Measurements from ENCODE around the gene CEP41.

The CEP41 gene

DNA sequence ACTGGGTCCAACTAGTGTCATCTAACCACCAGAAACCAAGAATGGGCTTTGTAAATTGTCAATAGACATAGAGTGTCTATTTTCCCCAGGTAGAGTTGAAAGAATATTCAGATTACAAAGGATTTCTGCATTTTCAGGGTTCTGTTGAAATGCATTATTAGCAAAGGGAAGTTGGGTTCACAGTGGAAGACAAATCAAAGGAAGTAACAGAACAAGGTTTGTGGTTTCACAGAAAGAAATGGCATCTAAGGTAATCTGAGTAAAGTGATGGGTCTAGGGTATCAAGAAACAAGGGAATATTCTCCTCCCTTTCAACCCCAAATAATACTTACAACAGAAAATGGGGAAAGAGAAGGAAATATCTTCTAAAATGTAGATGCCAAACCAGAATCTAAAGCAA lies 25.8 kb downstream of the CEP41 start:
- Histone ChIP-seq H3K4me1 (ENCODE audit: control insufficient read depth, low read depth, low read length) (peaks cover 6% of the 10 kb centered on the region), H3K9ac (ENCODE audit: low read length) (no peak overlapping the region)

DNA sequence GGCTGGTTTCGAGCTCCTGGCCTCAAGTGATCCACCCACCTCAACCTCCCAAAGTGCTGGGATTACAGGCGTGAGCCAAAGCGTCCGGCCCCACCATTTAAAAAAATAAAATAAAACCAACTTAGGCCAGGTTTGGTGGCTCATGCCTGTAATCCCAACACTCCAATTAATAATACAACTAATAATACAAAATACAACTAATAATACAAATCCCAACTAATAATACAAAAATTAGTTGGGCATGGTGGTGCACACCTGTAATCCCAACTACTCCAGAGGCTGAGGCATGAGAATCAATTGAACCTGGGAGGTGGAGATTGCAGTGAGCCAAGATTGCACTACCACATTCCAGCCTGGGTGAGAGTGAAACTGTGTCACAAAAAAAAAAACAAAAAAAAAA lies 27.6 kb downstream of the CEP41 start:
- H3K4me3 ChIP-seq (ENCODE audit: low read length) = no peak overlapping the region
- no peaks in the 10 kb centered on the region for H3K9me3 ChIP-seq (ENCODE audit: control insufficient read depth, low read depth, low read length)
- H3K4me1 ChIP-seq (ENCODE audit: control insufficient read depth, low read depth, low read length) = no peaks in the 10 kb centered on the region
- no peaks in the 10 kb centered on the region for H3K27me3 ChIP-seq (ENCODE audit: control insufficient read depth, insufficient read depth, low read length)
- no peaks in the 10 kb centered on the region for H3K36me3 ChIP-seq (ENCODE audit: control insufficient read depth, low read depth, low read length)
- no peak overlapping the region for H3K9ac ChIP-seq (ENCODE audit: low read length)
- H3K27ac ChIP-seq (ENCODE audit: low read length) = no peak overlapping the region

More for the DNA sequence above, 25.8 kb downstream of the CEP41 start:
- H3K9me3 ChIP-seq (ENCODE audit: control insufficient read depth, low read depth, low read length) = no peaks in the 10 kb centered on the region
- no peak overlapping the region for H3K27ac ChIP-seq (ENCODE audit: low read length)
- no peaks in the 10 kb centered on the region for H3K27me3 ChIP-seq (ENCODE audit: control insufficient read depth, insufficient read depth, low read length)
- no peak overlapping the region for H3K4me3 ChIP-seq (ENCODE audit: low read length)
- no peaks in the 10 kb centered on the region for H3K36me3 ChIP-seq (ENCODE audit: control insufficient read depth, low read depth, low read length)

DNA sequence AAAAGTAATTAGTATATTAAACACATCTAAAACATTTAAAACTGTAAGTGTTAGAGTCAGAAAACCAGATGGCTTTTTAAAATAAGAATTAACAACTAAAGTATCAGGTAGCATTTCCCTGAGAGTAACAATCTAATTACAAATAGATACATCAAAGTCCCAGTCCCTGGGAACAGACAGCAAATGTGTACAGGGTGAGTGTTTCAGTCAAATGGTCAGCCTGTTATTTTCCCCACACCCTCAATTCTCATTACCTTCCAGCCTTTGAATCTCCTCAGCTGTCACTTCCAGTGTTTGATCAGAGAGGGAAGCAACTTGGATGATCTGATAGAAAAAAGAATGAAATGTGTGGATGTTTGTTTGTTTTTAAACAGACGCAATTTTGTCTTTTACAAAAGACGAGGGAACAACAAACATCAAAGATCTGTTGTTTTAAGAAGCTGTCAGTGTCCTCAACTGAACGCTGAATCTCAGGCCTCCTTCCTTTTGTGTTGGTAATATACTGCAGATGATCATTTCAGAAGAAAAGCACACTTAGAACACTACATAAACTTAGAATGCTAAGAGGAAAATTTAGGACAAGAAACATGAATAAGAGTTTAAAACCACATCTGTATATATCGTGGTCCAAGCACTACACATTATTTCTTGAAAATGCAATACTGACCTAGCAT lies 29.8 kb downstream of the CEP41 start:
- H3K9ac ChIP-seq (ENCODE audit: low read length) = no peak overlapping the region

DNA sequence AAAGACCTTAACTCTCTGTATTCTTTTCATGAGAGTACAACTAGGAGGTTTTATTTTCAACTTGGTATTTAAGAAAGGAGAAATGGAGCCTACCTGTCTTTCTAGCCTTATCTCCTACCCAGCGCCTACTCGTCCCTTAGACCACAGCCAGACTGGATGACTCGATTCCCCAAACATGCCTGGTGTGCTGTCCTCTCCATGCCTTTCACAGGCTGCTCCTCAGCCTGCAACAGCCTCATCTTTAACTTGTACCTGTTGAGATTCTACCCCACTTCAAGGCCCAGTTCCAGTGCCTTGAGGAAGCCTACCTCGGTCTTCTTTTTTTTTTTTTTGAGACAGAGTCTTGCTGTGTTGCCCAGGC lies 31.1 kb downstream of the CEP41 start:
- H3K27ac ChIP-seq (ENCODE audit: low read length) = no peak overlapping the region

More for the DNA sequence above, 29.8 kb downstream of the CEP41 start:
- Histone ChIP-seq H3K27me3 (ENCODE audit: control insufficient read depth, insufficient read depth, low read length) (no peaks in the 10 kb centered on the region), H3K36me3 (ENCODE audit: control insufficient read depth, low read depth, low read length) (no peaks in the 10 kb centered on the region), H3K4me3 (ENCODE audit: low read length) (no peak overlapping the region), H3K27ac (ENCODE audit: low read length) (no peak overlapping the region), H3K9me3 (ENCODE audit: control insufficient read depth, low read depth, low read length) (no peaks in the 10 kb centered on the region), H3K4me1 (ENCODE audit: control insufficient read depth, low read depth, low read length) (no peaks in the 10 kb centered on the region)

DNA sequence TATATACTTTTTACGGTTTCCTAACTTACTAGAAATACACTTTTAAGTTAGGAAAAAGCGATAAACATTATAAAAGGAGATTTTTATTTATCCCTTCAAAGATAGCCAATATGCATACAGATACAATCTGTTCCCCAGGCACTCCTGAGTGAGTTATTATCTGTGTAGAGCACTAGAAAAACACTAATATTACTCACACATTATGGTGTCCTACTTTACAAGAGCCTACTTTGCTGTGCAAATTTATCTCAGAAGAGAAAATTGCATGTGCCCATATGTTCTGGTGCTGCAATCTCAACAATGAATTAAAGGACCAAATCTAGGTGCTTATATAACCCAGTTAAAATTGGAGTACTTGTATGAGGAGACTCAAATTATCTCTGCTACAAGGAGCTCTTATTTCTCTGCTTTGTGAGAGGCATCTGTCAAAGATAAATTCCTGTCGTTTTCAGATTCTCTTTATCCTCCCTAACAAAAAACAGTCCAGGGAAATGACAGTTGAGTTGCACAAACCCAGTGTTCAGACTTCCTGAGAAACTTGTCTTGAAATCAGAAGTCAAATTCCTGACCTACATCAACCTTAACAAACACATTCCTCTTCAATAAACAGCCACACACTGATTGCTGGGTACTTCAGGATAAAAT lies 31.6 kb downstream of the CEP41 start:
- Histone ChIP-seq H3K36me3 (ENCODE audit: control insufficient read depth, low read depth, low read length) (no peaks in the 10 kb centered on the region), H3K4me1 (ENCODE audit: control insufficient read depth, low read depth, low read length) (no peaks in the 10 kb centered on the region), H3K27ac (ENCODE audit: low read length) (no peak overlapping the region), H3K9me3 (ENCODE audit: control insufficient read depth, low read depth, low read length) (no peaks in the 10 kb centered on the region), H3K27me3 (ENCODE audit: control insufficient read depth, insufficient read depth, low read length) (no peaks in the 10 kb centered on the region), H3K9ac (ENCODE audit: low read length) (no peak overlapping the region), H3K4me3 (ENCODE audit: low read length) (no peak overlapping the region)

More for the DNA sequence above, 31.1 kb downstream of the CEP41 start:
- no peak overlapping the region for H3K4me3 ChIP-seq (ENCODE audit: low read length)
- H3K36me3 ChIP-seq (ENCODE audit: control insufficient read depth, low read depth, low read length) = no peaks in the 10 kb centered on the region
- H3K27me3 ChIP-seq (ENCODE audit: control insufficient read depth, insufficient read depth, low read length) = no peaks in the 10 kb centered on the region
- no peaks in the 10 kb centered on the region for H3K9me3 ChIP-seq (ENCODE audit: control insufficient read depth, low read depth, low read length)
- H3K9ac ChIP-seq (ENCODE audit: low read length) = no peak overlapping the region
- H3K4me1 ChIP-seq (ENCODE audit: control insufficient read depth, low read depth, low read length) = no peaks in the 10 kb centered on the region

DNA sequence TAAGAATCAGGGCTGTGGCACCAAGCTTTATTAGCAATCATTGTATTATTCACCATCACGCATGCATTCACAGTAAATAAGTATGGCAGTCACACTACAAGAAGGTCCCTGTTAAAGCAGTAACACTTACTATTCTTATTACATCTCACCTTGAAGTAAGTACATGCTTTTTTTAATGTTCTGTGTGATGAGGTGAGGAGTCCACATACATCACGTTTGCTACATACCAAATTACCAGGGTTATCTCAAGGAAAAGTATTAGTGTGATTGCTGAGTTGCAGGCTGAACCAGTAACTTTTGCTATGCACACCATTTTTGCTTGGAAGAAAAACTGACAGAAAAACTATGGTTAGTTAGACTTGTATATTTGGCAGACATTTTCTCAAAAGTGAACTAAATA lies 35.8 kb downstream of the CEP41 start:
- no peaks in the 10 kb centered on the region for H3K9me3 ChIP-seq (ENCODE audit: control insufficient read depth, low read depth, low read length)
- no peaks in the 10 kb centered on the region for H3K36me3 ChIP-seq (ENCODE audit: control insufficient read depth, low read depth, low read length)
- no peak overlapping the region for H3K9ac ChIP-seq (ENCODE audit: low read length)
- no peaks in the 10 kb centered on the region for H3K27me3 ChIP-seq (ENCODE audit: control insufficient read depth, insufficient read depth, low read length)
- no peak overlapping the region for H3K27ac ChIP-seq (ENCODE audit: low read length)
- H3K4me1 ChIP-seq (ENCODE audit: control insufficient read depth, low read depth, low read length) = no peaks in the 10 kb centered on the region
- H3K4me3 ChIP-seq (ENCODE audit: low read length) = no peak overlapping the region

DNA sequence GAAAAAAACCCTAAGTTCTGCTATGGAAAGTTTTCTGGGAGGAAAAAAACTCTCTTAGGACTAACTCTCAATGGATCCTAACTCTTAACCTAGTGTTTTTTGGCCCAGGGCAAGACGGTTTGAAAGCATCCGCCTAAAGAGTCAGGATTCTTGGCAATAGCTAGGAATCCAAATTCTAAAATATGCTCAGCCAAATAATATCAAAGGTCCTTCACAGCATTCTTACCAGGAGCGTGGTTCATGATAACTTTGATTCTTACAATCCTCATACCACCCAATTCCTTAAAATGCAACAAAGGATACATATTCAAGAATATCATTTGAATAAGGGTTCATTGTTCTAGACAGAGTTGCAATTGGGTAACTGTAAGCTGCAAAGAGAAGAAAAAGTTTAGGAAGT lies 39.2 kb downstream of the CEP41 start:
- Histone ChIP-seq H3K9me3 (ENCODE audit: control insufficient read depth, low read depth, low read length) (no peaks in the 10 kb centered on the region), H3K36me3 (ENCODE audit: control insufficient read depth, low read depth, low read length) (no peaks in the 10 kb centered on the region), H3K27ac (ENCODE audit: low read length) (no peak overlapping the region), H3K4me1 (ENCODE audit: control insufficient read depth, low read depth, low read length) (no peaks in the 10 kb centered on the region), H3K9ac (ENCODE audit: low read length) (no peak overlapping the region), H3K4me3 (ENCODE audit: low read length) (no peak overlapping the region), H3K27me3 (ENCODE audit: control insufficient read depth, insufficient read depth, low read length) (no peaks in the 10 kb centered on the region)

DNA sequence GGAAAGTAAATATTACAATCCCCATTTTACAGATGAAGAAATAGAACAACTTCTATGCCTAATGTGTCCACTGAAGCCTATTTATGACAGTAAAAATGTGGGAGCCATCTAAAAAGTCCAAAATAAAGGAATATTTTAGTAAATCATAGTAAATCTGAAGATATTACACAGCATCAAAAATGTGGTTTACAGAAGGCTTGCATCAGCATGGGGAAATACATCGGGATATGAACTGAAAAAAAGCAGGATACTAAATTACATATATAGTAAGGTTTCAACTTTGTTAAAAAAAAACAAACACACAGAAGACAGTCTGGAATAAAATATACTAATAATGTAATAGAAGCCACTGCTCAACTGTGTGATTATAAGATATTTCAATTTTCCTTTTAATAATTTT lies 39.7 kb downstream of the CEP41 start:
- no peak overlapping the region for H3K27ac ChIP-seq (ENCODE audit: low read length)
- H3K9ac ChIP-seq (ENCODE audit: low read length) = no peak overlapping the region
- peaks cover under 1% of the 10 kb centered on the region for H3K4me1 ChIP-seq (ENCODE audit: control insufficient read depth, low read depth, low read length)
- no peaks in the 10 kb centered on the region for H3K9me3 ChIP-seq (ENCODE audit: control insufficient read depth, low read depth, low read length)
- H3K27me3 ChIP-seq (ENCODE audit: control insufficient read depth, insufficient read depth, low read length) = no peaks in the 10 kb centered on the region
- no peaks in the 10 kb centered on the region for H3K36me3 ChIP-seq (ENCODE audit: control insufficient read depth, low read depth, low read length)
- H3K4me3 ChIP-seq (ENCODE audit: low read length) = no peak overlapping the region

DNA sequence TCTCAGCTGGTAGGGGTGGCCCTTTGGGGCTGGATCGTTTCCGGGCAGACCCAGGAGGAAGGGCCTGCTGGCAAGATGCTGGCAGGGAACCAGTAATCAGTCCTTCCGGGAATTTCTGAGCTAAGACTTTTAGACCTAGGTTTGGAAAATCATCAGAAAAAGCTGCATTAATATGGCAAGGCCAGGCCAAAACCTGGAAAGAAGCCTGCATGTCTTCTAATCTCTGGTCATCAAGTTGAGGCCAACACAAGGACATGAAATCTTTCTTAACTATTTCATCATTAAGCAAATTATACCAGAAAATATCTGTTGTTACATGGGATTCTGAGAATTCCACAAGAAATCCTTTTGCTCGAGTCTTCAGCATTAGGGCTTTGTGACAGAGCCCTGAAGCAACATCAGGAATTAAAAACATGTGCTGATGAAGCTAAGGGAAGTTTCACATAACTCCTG lies 40.7 kb downstream of the CEP41 start:
- Histone ChIP-seq H3K4me3 (ENCODE audit: low read length) (no peak overlapping the region), H3K27me3 (ENCODE audit: control insufficient read depth, insufficient read depth, low read length) (no peaks in the 10 kb centered on the region), H3K27ac (ENCODE audit: low read length) (no peak overlapping the region), H3K36me3 (ENCODE audit: control insufficient read depth, low read depth, low read length) (no peaks in the 10 kb centered on the region), H3K9me3 (ENCODE audit: control insufficient read depth, low read depth, low read length) (no peaks in the 10 kb centered on the region), H3K9ac (ENCODE audit: low read length) (no peak overlapping the region), H3K4me1 (ENCODE audit: control insufficient read depth, low read depth, low read length) (peaks cover 8% of the 10 kb centered on the region)

DNA sequence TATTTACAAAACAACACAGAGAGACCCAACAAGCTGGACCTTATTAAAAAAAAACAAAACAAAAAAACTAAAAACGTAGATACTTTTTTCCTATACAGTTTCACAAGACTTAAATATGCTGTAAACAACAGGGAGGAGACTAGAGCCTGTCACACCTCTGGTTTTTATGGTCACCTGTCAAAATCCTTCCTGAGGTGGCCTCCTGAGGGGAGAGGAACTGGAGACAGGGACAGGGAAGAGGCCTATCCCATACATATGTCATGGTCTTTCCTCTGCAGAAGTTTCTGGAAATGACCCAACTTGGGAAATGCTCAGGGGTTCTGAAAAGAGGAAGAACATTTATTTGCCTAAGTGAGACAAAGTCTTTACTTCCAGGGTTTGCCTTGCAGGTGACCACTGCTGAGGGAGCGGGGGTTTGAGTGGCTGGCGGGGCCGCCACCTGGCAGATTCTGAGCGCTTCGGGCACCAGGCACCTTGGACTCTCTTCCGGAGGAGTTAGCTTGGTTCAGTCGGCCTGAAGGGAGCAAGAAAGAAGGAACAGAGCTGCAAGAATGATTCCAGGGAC lies 42.2 kb downstream of the CEP41 start:
- Histone ChIP-seq H3K27me3 (ENCODE audit: control insufficient read depth, insufficient read depth, low read length) (no peaks in the 10 kb centered on the region), H3K4me1 (ENCODE audit: control insufficient read depth, low read depth, low read length) (peaks cover 10% of the 10 kb centered on the region), H3K36me3 (ENCODE audit: control insufficient read depth, low read depth, low read length) (no peaks in the 10 kb centered on the region), H3K9ac (ENCODE audit: low read length) (no peak overlapping the region), H3K27ac (ENCODE audit: low read length) (no peak overlapping the region), H3K9me3 (ENCODE audit: control insufficient read depth, low read depth, low read length) (no peaks in the 10 kb centered on the region), H3K4me3 (ENCODE audit: low read length) (no peak overlapping the region)

DNA sequence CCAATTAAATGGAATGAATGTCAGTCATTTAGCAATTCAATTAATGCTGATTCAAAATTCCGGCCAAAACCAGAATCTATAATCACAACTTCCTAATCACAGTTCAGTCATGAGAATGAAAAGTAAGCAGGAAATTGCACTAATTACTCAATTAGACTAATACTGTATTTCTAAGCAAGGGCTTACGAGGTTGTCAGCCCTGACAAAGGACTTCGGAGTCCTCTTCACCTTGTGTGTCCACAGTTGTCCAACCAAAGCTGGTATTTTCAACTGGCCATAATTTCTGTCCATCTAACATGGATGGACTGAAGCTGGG lies 43.1 kb downstream of the CEP41 start:
- no peak overlapping the region for H3K27ac ChIP-seq (ENCODE audit: low read length)
- H3K9me3 ChIP-seq (ENCODE audit: control insufficient read depth, low read depth, low read length) = no peaks in the 10 kb centered on the region
- no peaks in the 10 kb centered on the region for H3K27me3 ChIP-seq (ENCODE audit: control insufficient read depth, insufficient read depth, low read length)
- no peak overlapping the region for H3K4me3 ChIP-seq (ENCODE audit: low read length)
- H3K36me3 ChIP-seq (ENCODE audit: control insufficient read depth, low read depth, low read length) = no peaks in the 10 kb centered on the region
- H3K4me1 ChIP-seq (ENCODE audit: control insufficient read depth, low read depth, low read length) = peaks cover 10% of the 10 kb centered on the region
- no peak overlapping the region for H3K9ac ChIP-seq (ENCODE audit: low read length)
